ENCODE data around the gene MT4.

The MT4 gene

DNA sequence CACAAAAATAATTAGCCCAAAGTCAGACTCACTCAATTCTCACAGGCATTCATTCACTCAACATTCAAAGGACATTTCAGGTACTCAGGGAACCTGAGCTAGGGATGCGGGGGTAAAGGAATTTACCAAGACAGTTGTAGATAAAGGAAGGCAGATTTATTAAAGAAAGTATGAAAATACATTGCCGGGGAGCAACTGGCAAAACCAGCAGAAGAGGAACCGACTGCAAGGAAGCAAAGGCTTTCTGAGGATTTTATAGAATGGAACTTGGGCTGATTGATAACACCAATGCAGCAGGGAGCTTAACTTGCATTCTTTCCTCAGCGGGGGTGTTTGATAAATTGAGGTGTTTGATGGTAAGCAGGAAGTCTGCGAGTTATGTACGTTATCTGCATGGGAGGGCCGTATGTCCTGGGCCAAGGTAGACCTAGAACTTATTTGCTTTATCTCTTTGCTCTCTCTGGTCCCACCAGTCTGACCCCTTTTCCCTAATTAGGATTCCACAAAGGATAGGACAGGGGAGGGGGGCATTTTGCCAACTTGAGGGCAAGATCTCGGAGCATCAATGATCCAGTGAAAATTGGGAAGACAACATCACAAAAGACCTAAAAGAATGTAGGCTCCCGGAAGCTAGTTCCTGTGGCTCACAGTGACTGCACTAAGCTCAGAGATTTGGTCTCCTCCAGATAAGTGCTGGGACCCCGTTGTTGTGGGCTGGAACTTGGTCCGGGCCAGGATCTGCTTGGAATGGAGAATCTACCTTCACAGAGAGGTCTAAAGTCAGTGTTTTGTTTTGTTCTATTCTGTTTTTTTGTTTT is 18.7 kb downstream of the MT4 start:
- Histone ChIP-seq H3K4me3 (no peak overlapping the region), H3K4me2 (no peak overlapping the region), H3K9ac (no peak overlapping the region), H3K9me3 (no peaks in the 10 kb centered on the region), H3K27me3 (peaks cover 7% of the 10 kb centered on the region), H4K20me1 (no peaks in the 10 kb centered on the region), H3K27ac (no peak overlapping the region), H3K36me3 (no peaks in the 10 kb centered on the region), H3K4me1 (no peaks in the 10 kb centered on the region)
- no peak for TF ChIP-seq Cebpa-rat (IDR thresholded peaks at IDR 0.05)

- Histone ChIP-seq H3K9me3 (no peaks in the 10 kb centered on the region), H3K4me1 (no peaks in the 10 kb centered on the region)
- TF ChIP-seq Cebpa-rat (IDR thresholded peaks at IDR 0.05) = no peak
Observed at GRCh38 chr16:56584276-56584675, 19.4 kb downstream of the MT4 start.

DNA sequence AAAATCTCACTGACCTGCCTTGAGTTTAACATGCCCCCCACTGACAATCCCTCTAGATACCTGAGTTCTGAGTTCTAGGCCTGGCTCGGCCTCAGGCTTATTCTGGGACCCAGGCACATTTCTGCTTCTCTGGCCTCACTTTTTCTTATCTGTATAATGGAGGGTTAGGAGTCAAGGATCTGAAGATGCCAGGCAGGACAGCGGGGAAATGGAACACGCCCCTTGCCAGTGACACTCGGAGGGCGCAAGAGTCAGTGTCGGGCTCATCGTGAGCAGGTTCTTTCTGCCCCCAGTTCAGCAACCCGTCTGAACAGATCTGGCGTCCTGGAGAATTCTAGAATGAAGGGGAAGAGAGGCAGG is 23.9 kb downstream of the MT4 start:
- Histone ChIP-seq H3K4me1 (no peaks in the 10 kb centered on the region; the same call in 1 of the 2 replicates), H3K27ac (no peak overlapping the region), H3K4me2 (no peak overlapping the region), H4K20me1 (no peaks in the 10 kb centered on the region), H3K4me3 (no peak overlapping the region), H3K9me3 (no peaks in the 10 kb centered on the region), H3K36me3 (no peaks in the 10 kb centered on the region), H3K27me3 (peaks cover 26% of the 10 kb centered on the region), H3K9ac (no peak overlapping the region)
- TF ChIP-seq Cebpa-rat (IDR thresholded peaks at IDR 0.05) = no peak

More at GRCh38 chr16:56584276-56584675, 19.4 kb downstream of the MT4 start:
- Histone ChIP-seq H3K27ac (no peak overlapping the region), H3K4me3 (no peak overlapping the region), H4K20me1 (no peaks in the 10 kb centered on the region), H3K27me3 (peaks cover 14% of the 10 kb centered on the region), H3K36me3 (no peaks in the 10 kb centered on the region), H3K9ac (no peak overlapping the region), H3K4me2 (no peak overlapping the region)

GRCh38 chr16:56589141-56590039 is 24.5 kb downstream of the MT4 start, which contains the start of gene MT3:
Gene MT3, plus strand, starts transcription at chr16:56589528. Its CDS starts 63 bp downstream, at chr16:56589591.
- Histone ChIP-seq H3K9me3 (no peaks in the 10 kb centered on the region), H3K4me1 (no peaks in the 10 kb centered on the region; the same call in 1 of the 2 replicates), H3K36me3 (no peaks in the 10 kb centered on the region), H4K20me1 (no peaks in the 10 kb centered on the region), H3K27ac (no peak within 1 kb of the TSS), H3K27me3 (peaks cover 26% of the 10 kb centered on the region), H3K9ac (no peak within 1 kb of the TSS), H3K4me2 (no peak within 1 kb of the TSS), H3K4me3 (no peak within 1 kb of the TSS)
- TF ChIP-seq Cebpa-rat (IDR thresholded peaks at IDR 0.05) = no peak

- no peaks in the 10 kb centered on the region for H4K20me1 ChIP-seq
- H3K4me1 ChIP-seq = no peaks in the 10 kb centered on the region; the same call in 1 of the 2 replicates
- peaks cover 26% of the 10 kb centered on the region for H3K27me3 ChIP-seq
- H3K4me3 ChIP-seq = no peak overlapping the region
- no peak overlapping the region for H3K9ac ChIP-seq
- no peaks in the 10 kb centered on the region for H3K36me3 ChIP-seq
- H3K27ac ChIP-seq = no peak overlapping the region
- no peak overlapping the region for H3K4me2 ChIP-seq
- H3K9me3 ChIP-seq = no peaks in the 10 kb centered on the region
- no peak for TF ChIP-seq Cebpa-rat (IDR thresholded peaks at IDR 0.05)
Observed at GRCh38 chr16:56591377-56592060, 26.6 kb downstream of the MT4 start.

DNA sequence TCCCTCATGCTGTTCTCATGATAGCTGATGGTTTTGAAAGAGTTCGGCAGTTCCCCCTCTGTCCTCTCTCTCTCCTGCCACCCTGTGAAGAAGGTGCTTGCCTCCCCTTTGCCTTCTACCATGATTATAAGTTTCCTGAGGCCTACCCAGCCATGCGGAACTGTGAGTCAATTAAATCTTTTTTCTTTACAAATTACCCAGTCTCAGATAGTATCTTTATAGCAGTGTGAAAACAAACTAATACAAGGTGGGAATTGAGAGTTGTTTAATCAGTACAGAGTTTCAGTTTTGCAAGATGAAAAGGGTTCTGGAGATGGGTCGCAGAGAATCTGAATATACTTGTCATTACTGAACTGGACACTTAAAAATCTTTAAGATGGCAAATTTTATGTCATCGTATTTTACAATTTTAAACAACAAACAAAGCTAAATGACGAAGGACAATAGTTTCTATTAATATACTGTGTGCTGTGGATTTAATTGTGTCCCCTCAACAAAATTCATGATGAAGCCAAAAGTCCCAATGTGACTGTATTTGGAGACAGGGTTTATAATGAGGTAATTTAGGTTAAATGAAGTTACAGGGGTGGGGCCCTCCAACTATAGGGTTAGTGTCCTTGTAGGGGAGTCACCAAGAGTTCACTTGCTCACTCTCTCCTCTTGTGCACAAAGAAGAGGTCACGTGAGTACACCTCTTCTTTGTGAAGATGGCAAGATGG is 28.9 kb downstream of the MT4 start:
- Histone ChIP-seq H3K9me3 (no peaks in the 10 kb centered on the region), H3K36me3 (no peaks in the 10 kb centered on the region), H3K27ac (no peak overlapping the region), H3K4me2 (no peak overlapping the region), H3K4me3 (no peak overlapping the region), H3K4me1 (no peaks in the 10 kb centered on the region; the same call in 1 of the 2 replicates), H3K27me3 (peaks cover 18% of the 10 kb centered on the region), H4K20me1 (no peaks in the 10 kb centered on the region), H3K9ac (no peak overlapping the region)
- TF ChIP-seq Cebpa-rat (IDR thresholded peaks at IDR 0.05) = no peak

DNA sequence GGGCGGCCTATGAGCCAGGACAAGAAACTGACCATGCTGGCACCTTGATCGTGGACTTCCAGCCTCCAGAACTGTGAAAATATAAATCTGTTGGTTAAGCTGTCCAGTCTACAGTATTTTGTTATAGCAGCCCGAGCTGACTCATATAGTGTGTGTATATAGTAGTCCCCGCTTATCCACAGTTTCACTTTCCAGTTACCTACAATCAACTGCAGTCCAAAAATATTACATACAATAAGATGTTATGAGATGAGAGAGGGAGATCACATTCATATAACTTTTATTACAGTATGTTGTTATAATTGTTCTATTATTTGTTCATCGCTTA is 29.4 kb downstream of the MT4 start:
- no peaks in the 10 kb centered on the region for H3K36me3 ChIP-seq
- TF ChIP-seq Cebpa-rat (IDR thresholded peaks at IDR 0.05) = no peak
- no peak overlapping the region for H3K27ac ChIP-seq
- H3K9ac ChIP-seq = no peak overlapping the region
- H3K4me1 ChIP-seq = no peaks in the 10 kb centered on the region; the same call in 1 of the 2 replicates
- H3K4me3 ChIP-seq = no peak overlapping the region
- H3K9me3 ChIP-seq = no peaks in the 10 kb centered on the region
- H4K20me1 ChIP-seq = no peaks in the 10 kb centered on the region
- H3K27me3 ChIP-seq = peaks cover 13% of the 10 kb centered on the region
- H3K4me2 ChIP-seq = no peak overlapping the region

GRCh38 chr16:56600398-56600999 is 35.6 kb downstream of the MT4 start:
- no peak overlapping the region for H3K4me2 ChIP-seq
- no peak overlapping the region for H3K4me3 ChIP-seq
- no peaks in the 10 kb centered on the region for H3K4me1 ChIP-seq
- no peaks in the 10 kb centered on the region for H3K36me3 ChIP-seq
- no peak for TF ChIP-seq Cebpa-rat (IDR thresholded peaks at IDR 0.05)
- no peak overlapping the region for H3K27ac ChIP-seq
- H4K20me1 ChIP-seq = no peaks in the 10 kb centered on the region
- H3K9ac ChIP-seq = no peak overlapping the region
- H3K9me3 ChIP-seq = no peaks in the 10 kb centered on the region
- no peaks in the 10 kb centered on the region for H3K27me3 ChIP-seq

DNA sequence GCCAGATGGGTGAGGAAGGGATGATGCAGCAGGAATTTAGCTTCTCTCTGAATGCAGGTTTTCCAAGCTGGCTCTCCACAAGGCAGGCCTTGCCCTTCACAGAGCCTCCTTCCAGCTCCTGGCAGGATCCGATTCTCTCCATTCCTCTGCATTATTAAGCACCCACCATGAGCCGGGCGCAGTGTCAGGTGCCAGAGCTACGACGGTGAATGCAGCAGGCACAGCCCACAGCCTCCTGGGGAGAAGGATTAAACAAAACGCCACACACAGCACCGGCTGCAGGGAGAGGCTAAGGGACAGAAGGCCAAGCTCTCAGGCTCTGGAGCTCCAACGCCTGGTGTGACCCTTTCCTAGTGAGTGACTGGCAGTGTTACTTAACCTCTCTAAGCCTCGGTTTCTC is 36.5 kb downstream of the MT4 start:
- no peaks in the 10 kb centered on the region for H3K27me3 ChIP-seq
- H3K27ac ChIP-seq = no peak overlapping the region
- no peak for TF ChIP-seq Cebpa-rat (IDR thresholded peaks at IDR 0.05)
- H3K4me1 ChIP-seq = no peaks in the 10 kb centered on the region
- no peaks in the 10 kb centered on the region for H3K36me3 ChIP-seq
- H3K9me3 ChIP-seq = no peaks in the 10 kb centered on the region
- no peak overlapping the region for H3K4me3 ChIP-seq
- H3K4me2 ChIP-seq = no peak overlapping the region
- H4K20me1 ChIP-seq = no peaks in the 10 kb centered on the region
- no peak overlapping the region for H3K9ac ChIP-seq
